Measurements from ENCODE around the gene SYNPO2L.
A peak's percentile ranks its signal among the peaks of the same experiment; 100 is the strongest.

The SYNPO2L gene

GRCh38 chr10:73643362-73643761 lies 12.5 kb downstream of the SYNPO2L start:
- no peak overlapping the region for H2BK5ac ChIP-seq (ENCODE audit: low read length)
- H3K27ac ChIP-seq (ENCODE audit: low read depth, low read length): no peak overlapping the region
- H3K23ac ChIP-seq (ENCODE audit: low read length): no peak overlapping the region
- H3K79me1 ChIP-seq (ENCODE audit: low read length): no peaks in the 10 kb centered on the region
- no peak overlapping the region for H2BK15ac ChIP-seq (replicated peaks; ENCODE audit: low read depth)
- H3K27me3 ChIP-seq (ENCODE audit: insufficient read depth, low read length, poor library complexity): no peaks in the 10 kb centered on the region
- H4K5ac ChIP-seq (ENCODE audit: low read length): no peak overlapping the region
- H3K18ac ChIP-seq (ENCODE audit: low read length): no peak overlapping the region
- H3K36me3 ChIP-seq (ENCODE audit: control insufficient read depth, insufficient read depth, low read length): no peaks in the 10 kb centered on the region
- peaks cover 1% of the 10 kb centered on the region for H3K4me1 ChIP-seq (ENCODE audit: control insufficient read depth, low read depth, low read length)
- no peak overlapping the region for H3K4me2 ChIP-seq (ENCODE audit: low read length)
- H3K4me3 ChIP-seq (ENCODE audit: low read length): no peak overlapping the region
- no peak overlapping the region for H3K4ac ChIP-seq (ENCODE audit: low read depth, low read length)
- H4K8ac ChIP-seq (ENCODE audit: low read depth, low read length): no peak overlapping the region
- H3K56ac ChIP-seq (ENCODE audit: low read length): no peak overlapping the region
- no peak overlapping the region for H3K9ac ChIP-seq (ENCODE audit: low read length)
- WGBS (ENCODE audit: extremely low coverage, insufficient coverage, low lambda C conversion rate): no CpG with 5 or more reads among the region's 2 CpGs
- H3K79me2 ChIP-seq (ENCODE audit: control insufficient read depth, insufficient read depth, low read length): no peaks in the 10 kb centered on the region
- no peak overlapping the region for H2BK120ac ChIP-seq (ENCODE audit: low read depth, low read length)
- H2AK5ac ChIP-seq (ENCODE audit: low read length): no peak overlapping the region
- DNase-seq: no peak

- no peak within 1 kb of the TSS for H3K27ac ChIP-seq (ENCODE audit: low read depth, low read length)
- WGBS (ENCODE audit: extremely low coverage, insufficient coverage, low lambda C conversion rate): no CpG with 5 or more reads among the region's 9 CpGs
- no peaks in the 10 kb centered on the region for H3K36me3 ChIP-seq (ENCODE audit: control insufficient read depth, insufficient read depth, low read length)
- no peak within 1 kb of the TSS for H2AK5ac ChIP-seq (ENCODE audit: low read length)
- no peak within 1 kb of the TSS for H3K4ac ChIP-seq (ENCODE audit: low read depth, low read length)
- no peaks in the 10 kb centered on the region for H3K79me1 ChIP-seq (ENCODE audit: low read length)
- no peaks in the 10 kb centered on the region for H3K27me3 ChIP-seq (ENCODE audit: insufficient read depth, low read length, poor library complexity)
- no peak within 1 kb of the TSS for H3K4me3 ChIP-seq (ENCODE audit: low read length)
- no peak within 1 kb of the TSS for H2BK120ac ChIP-seq (ENCODE audit: low read depth, low read length)
- H3K18ac ChIP-seq (ENCODE audit: low read length): no peak within 1 kb of the TSS
- no peak within 1 kb of the TSS for H3K4me2 ChIP-seq (ENCODE audit: low read length)
- H2BK15ac ChIP-seq (replicated peaks; ENCODE audit: low read depth): no peak within 1 kb of the TSS
- peak; percentile 78 for DNase-seq
- no peak within 1 kb of the TSS for H4K8ac ChIP-seq (ENCODE audit: low read depth, low read length)
- peak within 1 kb of the TSS; percentile 62 for H3K56ac ChIP-seq (ENCODE audit: low read length)
- H3K9ac ChIP-seq (ENCODE audit: low read length): no peak within 1 kb of the TSS
- H4K5ac ChIP-seq (ENCODE audit: low read length): no peak within 1 kb of the TSS
- no peak within 1 kb of the TSS for H2BK5ac ChIP-seq (ENCODE audit: low read length)
- no peaks in the 10 kb centered on the region for H3K79me2 ChIP-seq (ENCODE audit: control insufficient read depth, insufficient read depth, low read length)
- no peak within 1 kb of the TSS for H3K23ac ChIP-seq (ENCODE audit: low read length)
- no peaks in the 10 kb centered on the region for H3K4me1 ChIP-seq (ENCODE audit: control insufficient read depth, low read depth, low read length)
Observed at GRCh38 chr10:73641328-73642060, 14.3 kb downstream of the SYNPO2L start, which contains the start of gene MYOZ1. TSS of gene MYOZ1 (minus strand) at chr10:73641474. CDS start at chr10:73640017, 1,457 bp downstream.

DNA sequence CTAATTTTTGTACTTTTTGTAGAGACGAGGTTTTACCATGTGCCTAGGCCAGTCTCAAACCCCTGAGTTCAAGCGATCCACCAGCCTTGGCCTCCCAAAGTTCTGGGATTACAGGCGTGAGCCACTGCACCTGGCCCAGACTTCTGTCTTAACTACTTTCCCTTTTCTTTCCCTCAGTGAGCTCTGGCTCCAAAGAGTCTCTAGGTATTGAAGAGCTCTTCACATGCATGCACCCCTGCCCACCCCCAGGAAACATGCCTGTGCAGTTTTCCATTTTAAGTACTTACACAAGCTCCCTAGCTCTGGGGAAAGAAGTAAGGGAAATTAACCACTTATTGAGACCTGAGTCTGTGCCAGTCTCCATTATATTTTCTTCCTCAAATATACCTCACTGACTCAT lies 16.5 kb downstream of the SYNPO2L start:
- Histone ChIP-seq H4K8ac (ENCODE audit: low read depth, low read length) (no peak overlapping the region), H3K79me1 (ENCODE audit: low read length) (no peaks in the 10 kb centered on the region), H3K56ac (ENCODE audit: low read length) (no peak overlapping the region), H3K36me3 (ENCODE audit: control insufficient read depth, insufficient read depth, low read length) (no peaks in the 10 kb centered on the region), H3K23ac (ENCODE audit: low read length) (no peak overlapping the region), H2BK15ac (replicated peaks; ENCODE audit: low read depth) (no peak overlapping the region), H3K4me2 (ENCODE audit: low read length) (no peak overlapping the region), H3K18ac (ENCODE audit: low read length) (no peak overlapping the region), H3K27ac (ENCODE audit: low read depth, low read length) (no peak overlapping the region), H3K4me3 (ENCODE audit: low read length) (no peak overlapping the region), H3K4ac (ENCODE audit: low read depth, low read length) (no peak overlapping the region), H4K5ac (ENCODE audit: low read length) (no peak overlapping the region), H2AK5ac (ENCODE audit: low read length) (no peak overlapping the region), H3K9ac (ENCODE audit: low read length) (no peak overlapping the region), H2BK120ac (ENCODE audit: low read depth, low read length) (no peak overlapping the region), H3K4me1 (ENCODE audit: control insufficient read depth, low read depth, low read length) (no peaks in the 10 kb centered on the region), H3K79me2 (ENCODE audit: control insufficient read depth, insufficient read depth, low read length) (no peaks in the 10 kb centered on the region), H2BK5ac (ENCODE audit: low read length) (no peak overlapping the region), H3K27me3 (ENCODE audit: insufficient read depth, low read length, poor library complexity) (no peaks in the 10 kb centered on the region)
- DNase-seq: no peak
- WGBS (ENCODE audit: extremely low coverage, insufficient coverage, low lambda C conversion rate): no CpG with 5 or more reads among the region's 3 CpGs

- H3K23ac ChIP-seq (ENCODE audit: low read length): no peak overlapping the region
- H3K4me3 ChIP-seq (ENCODE audit: low read length): no peak overlapping the region
- H3K79me1 ChIP-seq (ENCODE audit: low read length): no peaks in the 10 kb centered on the region
- no peak overlapping the region for H2BK5ac ChIP-seq (ENCODE audit: low read length)
- H3K18ac ChIP-seq (ENCODE audit: low read length): no peak overlapping the region
- no peaks in the 10 kb centered on the region for H3K27me3 ChIP-seq (ENCODE audit: insufficient read depth, low read length, poor library complexity)
- DNase-seq: no peak
- no peak overlapping the region for H3K56ac ChIP-seq (ENCODE audit: low read length)
- H3K27ac ChIP-seq (ENCODE audit: low read depth, low read length): no peak overlapping the region
- H3K4me2 ChIP-seq (ENCODE audit: low read length): no peak overlapping the region
- no peak overlapping the region for H4K5ac ChIP-seq (ENCODE audit: low read length)
- H3K4ac ChIP-seq (ENCODE audit: low read depth, low read length): no peak overlapping the region
- H3K9ac ChIP-seq (ENCODE audit: low read length): no peak overlapping the region
- WGBS (ENCODE audit: extremely low coverage, insufficient coverage, low lambda C conversion rate): no CpG with 5 or more reads among the region's 1 CpG
- H2BK15ac ChIP-seq (replicated peaks; ENCODE audit: low read depth): no peak overlapping the region
- no peak overlapping the region for H2AK5ac ChIP-seq (ENCODE audit: low read length)
- H2BK120ac ChIP-seq (ENCODE audit: low read depth, low read length): no peak overlapping the region
- H3K4me1 ChIP-seq (ENCODE audit: control insufficient read depth, low read depth, low read length): no peaks in the 10 kb centered on the region
- no peaks in the 10 kb centered on the region for H3K36me3 ChIP-seq (ENCODE audit: control insufficient read depth, insufficient read depth, low read length)
- no peaks in the 10 kb centered on the region for H3K79me2 ChIP-seq (ENCODE audit: control insufficient read depth, insufficient read depth, low read length)
- H4K8ac ChIP-seq (ENCODE audit: low read depth, low read length): no peak overlapping the region
Observed at GRCh38 chr10:73635781-73636180, 20.0 kb downstream of the SYNPO2L start.

- no CpG with 5 or more reads among the region's 5 CpGs for WGBS (ENCODE audit: extremely low coverage, insufficient coverage, low lambda C conversion rate)
- peak overlapping the region; percentile 45 for H3K23ac ChIP-seq (ENCODE audit: low read length)
Observed at GRCh38 chr10:73634421-73634820, 21.4 kb downstream of the SYNPO2L start.

DNA sequence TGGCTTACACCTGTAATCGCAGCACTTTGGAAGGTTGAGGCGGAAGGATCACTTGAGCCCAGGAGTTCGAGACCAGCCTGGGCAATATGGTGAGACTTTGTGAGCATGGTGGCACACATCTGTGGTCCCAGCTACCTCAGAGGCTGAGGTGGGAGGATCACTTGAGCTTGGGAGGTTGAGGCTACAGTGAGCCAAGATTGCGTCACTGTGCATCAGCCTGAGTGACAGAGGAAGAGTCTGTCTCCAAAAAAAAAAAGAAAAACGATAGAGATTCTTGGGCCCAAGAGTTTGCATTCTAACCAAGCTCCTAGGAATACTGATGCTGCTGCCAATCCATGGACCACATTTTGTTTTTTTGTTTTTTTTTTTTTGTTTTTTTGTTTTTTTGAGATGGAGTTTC lies 26.7 kb downstream of the SYNPO2L start:
- Histone ChIP-seq H3K4me3 (ENCODE audit: low read length) (no peak overlapping the region), H3K4me1 (ENCODE audit: control insufficient read depth, low read depth, low read length) (no peaks in the 10 kb centered on the region), H3K27ac (ENCODE audit: low read depth, low read length) (no peak overlapping the region), H2BK120ac (ENCODE audit: low read depth, low read length) (no peak overlapping the region), H3K4ac (ENCODE audit: low read depth, low read length) (no peak overlapping the region), H3K27me3 (ENCODE audit: insufficient read depth, low read length, poor library complexity) (no peaks in the 10 kb centered on the region), H3K36me3 (ENCODE audit: control insufficient read depth, insufficient read depth, low read length) (no peaks in the 10 kb centered on the region), H3K79me1 (ENCODE audit: low read length) (no peaks in the 10 kb centered on the region), H3K18ac (ENCODE audit: low read length) (no peak overlapping the region), H3K79me2 (ENCODE audit: control insufficient read depth, insufficient read depth, low read length) (no peaks in the 10 kb centered on the region), H2AK5ac (ENCODE audit: low read length) (no peak overlapping the region), H3K23ac (ENCODE audit: low read length) (no peak overlapping the region), H2BK5ac (ENCODE audit: low read length) (no peak overlapping the region), H3K9ac (ENCODE audit: low read length) (no peak overlapping the region), H4K5ac (ENCODE audit: low read length) (no peak overlapping the region), H3K4me2 (ENCODE audit: low read length) (no peak overlapping the region), H4K8ac (ENCODE audit: low read depth, low read length) (no peak overlapping the region), H2BK15ac (replicated peaks; ENCODE audit: low read depth) (no peak overlapping the region), H3K56ac (ENCODE audit: low read length) (no peak overlapping the region)
- WGBS (ENCODE audit: extremely low coverage, insufficient coverage, low lambda C conversion rate): no CpG with 5 or more reads among the region's 5 CpGs
- DNase-seq: no peak

More at GRCh38 chr10:73634421-73634820, 21.4 kb downstream of the SYNPO2L start:
- Histone ChIP-seq H3K18ac (ENCODE audit: low read length) (no peak overlapping the region), H2BK120ac (ENCODE audit: low read depth, low read length) (no peak overlapping the region), H3K4ac (ENCODE audit: low read depth, low read length) (no peak overlapping the region), H3K4me2 (ENCODE audit: low read length) (no peak overlapping the region), H3K4me3 (ENCODE audit: low read length) (no peak overlapping the region), H3K56ac (ENCODE audit: low read length) (no peak overlapping the region), H3K79me1 (ENCODE audit: low read length) (no peaks in the 10 kb centered on the region), H3K27ac (ENCODE audit: low read depth, low read length) (no peak overlapping the region), H4K8ac (ENCODE audit: low read depth, low read length) (no peak overlapping the region), H2BK15ac (replicated peaks; ENCODE audit: low read depth) (no peak overlapping the region), H3K79me2 (ENCODE audit: control insufficient read depth, insufficient read depth, low read length) (no peaks in the 10 kb centered on the region), H3K9ac (ENCODE audit: low read length) (no peak overlapping the region), H4K5ac (ENCODE audit: low read length) (no peak overlapping the region), H3K27me3 (ENCODE audit: insufficient read depth, low read length, poor library complexity) (no peaks in the 10 kb centered on the region), H3K4me1 (ENCODE audit: control insufficient read depth, low read depth, low read length) (no peaks in the 10 kb centered on the region), H2BK5ac (ENCODE audit: low read length) (no peak overlapping the region), H2AK5ac (ENCODE audit: low read length) (no peak overlapping the region), H3K36me3 (ENCODE audit: control insufficient read depth, insufficient read depth, low read length) (no peaks in the 10 kb centered on the region)
- DNase-seq: no peak
